Endothelial cell of umbilical vein (primary cell): ENCODE results near the gene TSTD2. TPM values are rescaled to one million over a fixed set of nuclear protein-coding genes. Genes with fewer than 3 reads are reported as not detected.

ENCODE experiments used
- BruUV-seq: library from RNA; stranded (reverse); fragments of 400-500 nt; replicated peaks from 2 replicates; lab custom pipeline; 2021; lab: Mats Ljungman, UMichigan
- CTCF ChIA-PET: fragments of 300-600, 350-600 bp; sonication (Branson Sonifier 250); formaldehyde crosslinking; loops from one replicate; lab custom pipeline; 2021; ENCODE audit warnings: antibody characterized with exemption, inconsistent platforms; lab: Charles Lee
- POLR2A ChIA-PET: fragments of 300-600, 350-600 bp; sonication (Branson Sonifier 250); formaldehyde crosslinking; loops from one replicate; lab custom pipeline; 2021; ENCODE audit warnings: antibody characterized with exemption, inconsistent platforms; lab: Charles Lee
- DNase-seq: peaks from one replicate; pipeline ENCODE4 v3.0.0-alpha.2; 2011; ENCODE audit warnings: low read depth, low spot score
- FAIRE-seq: peaks from 2 replicates; lab custom pipeline; 2011; peaks lifted over from hg19 to GRCh38; lab: Jason Lieb, UNC
- H2AFZ ChIP-seq: 2 replicates; pipeline ENCODE4 v1.6.0; 2012; ENCODE audit warnings: low read depth, low read length, control low read depth, inconsistent platforms
- H3K27ac ChIP-seq: 2 replicates; pipeline ENCODE4 v1.5.1; 2011; ENCODE audit warnings: low read depth, mild to moderate bottlenecking, control low read depth, low read length, moderate library complexity; ENCODE audit not compliant: insufficient read depth
- H3K27me3 ChIP-seq, 2 experiments: 2 replicates each; pipeline versions ENCODE4 v1.6.0 to v1.6.1; 2011; ENCODE audit warnings: low read length in 2 of 2, mixed read lengths in 1 of 2; ENCODE audit not compliant: control insufficient read depth in 2 of 2, insufficient read depth in 2 of 2
- H3K36me3 ChIP-seq, 2 experiments: 2 replicates in 1 of 2; 3 replicates in 1 of 2; pipeline ENCODE4 v1.5.1; 2011; ENCODE audit warnings: low read length in 2 of 2, mild to moderate bottlenecking in 1 of 2, moderate library complexity in 1 of 2; ENCODE audit not compliant: control insufficient read depth in 2 of 2, insufficient read depth in 2 of 2; ENCODE audit errors: extremely low read depth in 1 of 2
- H3K4me1 ChIP-seq: 3 replicates; pipeline ENCODE4 v1.5.1; 2011; ENCODE audit warnings: mild to moderate bottlenecking, low read length; ENCODE audit not compliant: control insufficient read depth, insufficient read depth; ENCODE audit errors: extremely low read depth
- H3K4me2 ChIP-seq: 2 replicates; pipeline ENCODE4 v1.6.1; 2011; ENCODE audit warnings: low read length, control low read depth, mixed read lengths; ENCODE audit not compliant: insufficient read depth
- H3K4me3 ChIP-seq, 3 experiments: fragments of 200-600 bp in 1 of 3; sonication (generic), shearing (Covaris generic) in 1 of 3; replicated peaks in 1 of 3; 2 replicates each; pipeline ENCODE4 v1.5.1; 2011 to 2016; ENCODE audit warnings: control low read depth in 3 of 3, low read length in 3 of 3, mild to moderate bottlenecking in 2 of 3, inconsistent platforms in 1 of 3, low read depth in 1 of 3, moderate library complexity in 1 of 3; ENCODE audit not compliant: insufficient read depth in 1 of 3
- H3K79me2 ChIP-seq: 2 replicates; pipeline ENCODE4 v1.6.0; 2012; ENCODE audit warnings: low read length, inconsistent platforms; ENCODE audit not compliant: control insufficient read depth, insufficient read depth
- H3K9ac ChIP-seq: replicated peaks from 2 replicates; pipeline ENCODE3; 2011; ENCODE audit warnings: low read length, control low read depth; ENCODE audit not compliant: insufficient read depth; ENCODE audit errors: extremely low read depth
- H3K9me1 ChIP-seq: replicated peaks from 3 replicates; pipeline ENCODE4 v1.6.0; 2011; ENCODE audit warnings: mild to moderate bottlenecking, low read length; ENCODE audit not compliant: control insufficient read depth, insufficient read depth; ENCODE audit errors: extremely low read depth
- H3K9me3 ChIP-seq: replicated peaks from 2 replicates; pipeline ENCODE4 v1.5.1; 2012; ENCODE audit warnings: low read length, inconsistent platforms; ENCODE audit not compliant: control insufficient read depth, insufficient read depth
- H4K20me1 ChIP-seq: replicated peaks from 2 replicates; pipeline ENCODE3; 2011; ENCODE audit warnings: mild to moderate bottlenecking, low read length; ENCODE audit not compliant: control insufficient read depth, insufficient read depth; ENCODE audit errors: extremely low read depth
- CTCF ChIP-seq, 2 donors: IDR thresholded peaks; 1 replicate in 1 of 2; 2 replicates in 1 of 2; pipeline ENCODE4 v1.5.1; 2011; ENCODE audit warnings: low read length in 2 of 2, mild to moderate bottlenecking in 2 of 2, moderate library complexity in 2 of 2, control low read depth in 1 of 2, inconsistent platforms in 1 of 2, low read depth in 1 of 2; ENCODE audit not compliant: insufficient read depth in 1 of 2; ENCODE audit errors: extremely low read depth in 1 of 2
- EZH2 ChIP-seq: IDR thresholded peaks from 2 replicates; pipeline ENCODE4 v1.6.1; 2012; ENCODE audit warnings: borderline replicate concordance, low read depth, mild to moderate bottlenecking, moderate library complexity, low read length, inconsistent platforms; ENCODE audit not compliant: severe bottlenecking
- GATA2 ChIP-seq: IDR thresholded peaks from 2 replicates; pipeline ENCODE4 v1.7.0; 2011; ENCODE audit warnings: low read depth, mild to moderate bottlenecking, moderate library complexity, mixed read lengths, low read length; ENCODE audit not compliant: insufficient read length, insufficient read depth
- JUN ChIP-seq: IDR thresholded peaks from 2 replicates; pipeline ENCODE4 v1.6.1; 2011; ENCODE audit warnings: borderline replicate concordance, low read depth; ENCODE audit not compliant: insufficient read length, insufficient read depth
- MAX ChIP-seq: IDR thresholded peaks from 2 replicates; pipeline ENCODE4 v1.6.1; 2011; ENCODE audit not compliant: insufficient read depth, insufficient read length
- MYC ChIP-seq: IDR thresholded peaks from one replicate; pipeline ENCODE4 v1.6.1; 2011; ENCODE audit warnings: mild to moderate bottlenecking, low read depth, low read length
- POLR2A ChIP-seq: IDR thresholded peaks from 2 replicates; pipeline ENCODE4 v1.6.1; 2012; ENCODE audit warnings: low read depth, mild to moderate bottlenecking, control low read depth, low read length
- dilution Hi-C: fragments of 300-500 bp; cut with MboI; formaldehyde crosslinking; loops from one replicate; pipeline ENCODE4 v1.15.0; 2019; ENCODE audit warnings: low sequenced_read_pairs; ENCODE audit not compliant: extremely low pct_ligation_motif_present
- intact Hi-C: fragments of 100-400 bp; cut with micrococcal nuclease; formaldehyde crosslinking; loops from one replicate; pipeline ENCODE4 v1.10.0; 2022
- polyA plus RNA-seq, 4 experiments: library from polyadenylated mRNA; depleted of rRNA in 3 of 4; stranded (reverse) in 3 of 4; unstranded in 1 of 4; fragments of >200 nt; gene quantifications; 2 replicates each; pipeline versions ENCODE4 v1.2.1 to v1.2.3, GENCODE V29; 2011 to 2012; ENCODE audit warnings: missing spikeins in 1 of 4
- total RNA-seq: library from RNA; stranded (reverse); gene quantifications from 2 replicates; pipeline ENCODE4 v1.2.3, GENCODE V29; 2021

TSTD2 gene
- total and polyA plus RNA-seq, 2 donors (not counting 3 experiments of a cell fraction or from before 2014, with no cell fraction given), result 13.7 to 15.9 TPM

GRCh38 chr9:97555164-97555563 lies 78.0 kb downstream of the TSTD2 start:
- intact Hi-C loops (no loop called here), dilution Hi-C loops (no loop called here)
- H4K20me1 ChIP-seq, result no peaks in the 10 kb centered on the region
- no peak overlapping the region for H3K27ac ChIP-seq
- H3K4me2 ChIP-seq, result no peak overlapping the region
- FAIRE-seq (no peak), DNase-seq (peak; percentile 64)
- H3K4me3 ChIP-seq, result no peak overlapping the region
- ChIA-PET POLR2A (no interaction called here), CTCF (no interaction called here)
- H3K27me3 ChIP-seq, result peaks cover 12 to 29% of the 10 kb centered on the region in 2 experiments
- H3K9me3 ChIP-seq, result no peaks in the 10 kb centered on the region
- no peaks in the 10 kb centered on the region for H3K36me3 ChIP-seq
- peaks cover 5% of the 10 kb centered on the region for H3K4me1 ChIP-seq
- H3K9ac ChIP-seq, result no peak overlapping the region
- BruUV-seq, result no TSS peak
- H3K9me1 ChIP-seq, result no peaks in the 10 kb centered on the region
- no peaks in the 10 kb centered on the region for H3K79me2 ChIP-seq
- peak overlapping the region; percentile 31 for H2AFZ ChIP-seq
- no peak for TF ChIP-seq MYC
- TF ChIP-seq MAX, result no peak
- no peak for TF ChIP-seq POLR2A

- FAIRE-seq (no peak), DNase-seq (no peak)
- no peaks in the 10 kb centered on the region for H3K79me2 ChIP-seq
- H3K27me3 ChIP-seq, result peaks cover 12 to 30% of the 10 kb centered on the region in 2 experiments
- H3K9ac ChIP-seq, result no peak overlapping the region
- dilution Hi-C loops, result no loop called here
- CTCF ChIA-PET, result interaction anchor here (0.7 kb wide), 2 partner anchors 15 to 18 kb away, joined by 3 read pairs; no protein-coding TSS in a partner anchor
- POLR2A ChIA-PET, result no interaction called here
- no peak overlapping the region for H3K4me2 ChIP-seq
- no peaks in the 10 kb centered on the region for H4K20me1 ChIP-seq
- intact Hi-C loops, result no loop called here
- no peak overlapping the region for H2AFZ ChIP-seq
- H3K4me3 ChIP-seq, result no peak overlapping the region
- TF ChIP-seq CTCF (IDR thresholded peaks at IDR 0.05; ENCODE audit: extremely low read depth in 1 of 2, insufficient read depth in 1 of 2, low read depth in 1 of 2, low read length in 2 of 2) (no peak), POLR2A (no peak), MAX (no peak), EZH2 (no peak), JUN (no peak), GATA2 (no peak)
- peaks cover 5% of the 10 kb centered on the region for H3K4me1 ChIP-seq
- H3K9me3 ChIP-seq, result no peaks in the 10 kb centered on the region
- no TSS peak for BruUV-seq
- no peaks in the 10 kb centered on the region for H3K9me1 ChIP-seq
- no peaks in the 10 kb centered on the region for H3K36me3 ChIP-seq
- no peak overlapping the region for H3K27ac ChIP-seq
These were observed 78.5 kb downstream of the TSTD2 start for GRCh38 chr9:97554566-97555075.
